Endothelial cell of umbilical vein (primary cell): Measurements from ENCODE around the gene KYNU. TPM values are rescaled to one million over a fixed set of nuclear protein-coding genes. Genes with fewer than 3 reads are reported as not detected.
"Not testable (repeated sequence)": the region's sequence is repeated elsewhere in the genome, so short reads cannot be mapped to it uniquely, and the experiment has no call there.

ENCODE experiments used
- BruUV-seq: library from RNA; stranded (reverse); fragments of 400-500 nt; replicated peaks from 2 replicates; lab custom pipeline; 2021; lab: Mats Ljungman, UMichigan
- CTCF ChIA-PET: fragments of 300-600, 350-600 bp; sonication (Branson Sonifier 250); formaldehyde crosslinking; loops from one replicate; lab custom pipeline; 2021; ENCODE audit warnings: antibody characterized with exemption, inconsistent platforms; lab: Charles Lee
- POLR2A ChIA-PET: fragments of 300-600, 350-600 bp; sonication (Branson Sonifier 250); formaldehyde crosslinking; loops from one replicate; lab custom pipeline; 2021; ENCODE audit warnings: antibody characterized with exemption, inconsistent platforms; lab: Charles Lee
- DNase-seq: peaks from one replicate; pipeline ENCODE4 v3.0.0-alpha.2; 2011; ENCODE audit warnings: low read depth, low spot score
- FAIRE-seq: peaks from 2 replicates; lab custom pipeline; 2011; peaks lifted over from hg19 to GRCh38; lab: Jason Lieb, UNC
- H2AFZ ChIP-seq: 2 replicates; pipeline ENCODE4 v1.6.0; 2012; ENCODE audit warnings: low read depth, low read length, control low read depth, inconsistent platforms
- H3K27ac ChIP-seq: 2 replicates; pipeline ENCODE4 v1.5.1; 2011; ENCODE audit warnings: low read depth, mild to moderate bottlenecking, control low read depth, low read length, moderate library complexity; ENCODE audit not compliant: insufficient read depth
- H3K27me3 ChIP-seq, 2 experiments: 2 replicates each; pipeline versions ENCODE4 v1.6.0 to v1.6.1; 2011; ENCODE audit warnings: low read length in 2 of 2, mixed read lengths in 1 of 2; ENCODE audit not compliant: control insufficient read depth in 2 of 2, insufficient read depth in 2 of 2
- H3K36me3 ChIP-seq, 2 experiments: 2 replicates in 1 of 2; 3 replicates in 1 of 2; pipeline ENCODE4 v1.5.1; 2011; ENCODE audit warnings: low read length in 2 of 2, mild to moderate bottlenecking in 1 of 2, moderate library complexity in 1 of 2; ENCODE audit not compliant: control insufficient read depth in 2 of 2, insufficient read depth in 2 of 2; ENCODE audit errors: extremely low read depth in 1 of 2
- H3K4me1 ChIP-seq: 3 replicates; pipeline ENCODE4 v1.5.1; 2011; ENCODE audit warnings: mild to moderate bottlenecking, low read length; ENCODE audit not compliant: control insufficient read depth, insufficient read depth; ENCODE audit errors: extremely low read depth
- H3K4me2 ChIP-seq: 2 replicates; pipeline ENCODE4 v1.6.1; 2011; ENCODE audit warnings: low read length, control low read depth, mixed read lengths; ENCODE audit not compliant: insufficient read depth
- H3K4me3 ChIP-seq, 3 experiments: fragments of 200-600 bp in 1 of 3; sonication (generic), shearing (Covaris generic) in 1 of 3; replicated peaks in 1 of 3; 2 replicates each; pipeline ENCODE4 v1.5.1; 2011 to 2016; ENCODE audit warnings: control low read depth in 3 of 3, low read length in 3 of 3, mild to moderate bottlenecking in 2 of 3, inconsistent platforms in 1 of 3, low read depth in 1 of 3, moderate library complexity in 1 of 3; ENCODE audit not compliant: insufficient read depth in 1 of 3
- H3K79me2 ChIP-seq: 2 replicates; pipeline ENCODE4 v1.6.0; 2012; ENCODE audit warnings: low read length, inconsistent platforms; ENCODE audit not compliant: control insufficient read depth, insufficient read depth
- H3K9ac ChIP-seq: replicated peaks from 2 replicates; pipeline ENCODE3; 2011; ENCODE audit warnings: low read length, control low read depth; ENCODE audit not compliant: insufficient read depth; ENCODE audit errors: extremely low read depth
- H3K9me1 ChIP-seq: replicated peaks from 3 replicates; pipeline ENCODE4 v1.6.0; 2011; ENCODE audit warnings: mild to moderate bottlenecking, low read length; ENCODE audit not compliant: control insufficient read depth, insufficient read depth; ENCODE audit errors: extremely low read depth
- H3K9me3 ChIP-seq: replicated peaks from 2 replicates; pipeline ENCODE4 v1.5.1; 2012; ENCODE audit warnings: low read length, inconsistent platforms; ENCODE audit not compliant: control insufficient read depth, insufficient read depth
- H4K20me1 ChIP-seq: replicated peaks from 2 replicates; pipeline ENCODE3; 2011; ENCODE audit warnings: mild to moderate bottlenecking, low read length; ENCODE audit not compliant: control insufficient read depth, insufficient read depth; ENCODE audit errors: extremely low read depth
- CTCF ChIP-seq, 2 donors: IDR thresholded peaks; 1 replicate in 1 of 2; 2 replicates in 1 of 2; pipeline ENCODE4 v1.5.1; 2011; ENCODE audit warnings: low read length in 2 of 2, mild to moderate bottlenecking in 2 of 2, moderate library complexity in 2 of 2, control low read depth in 1 of 2, inconsistent platforms in 1 of 2, low read depth in 1 of 2; ENCODE audit not compliant: insufficient read depth in 1 of 2; ENCODE audit errors: extremely low read depth in 1 of 2
- EZH2 ChIP-seq: IDR thresholded peaks from 2 replicates; pipeline ENCODE4 v1.6.1; 2012; ENCODE audit warnings: borderline replicate concordance, low read depth, mild to moderate bottlenecking, moderate library complexity, low read length, inconsistent platforms; ENCODE audit not compliant: severe bottlenecking
- FOS ChIP-seq: IDR thresholded peaks from 2 replicates; pipeline ENCODE4 v1.6.1; 2011; ENCODE audit warnings: mild to moderate bottlenecking, low read length, moderate library complexity, borderline replicate concordance; ENCODE audit not compliant: insufficient read depth
- GATA2 ChIP-seq: IDR thresholded peaks from 2 replicates; pipeline ENCODE4 v1.7.0; 2011; ENCODE audit warnings: low read depth, mild to moderate bottlenecking, moderate library complexity, mixed read lengths, low read length; ENCODE audit not compliant: insufficient read length, insufficient read depth
- JUN ChIP-seq: IDR thresholded peaks from 2 replicates; pipeline ENCODE4 v1.6.1; 2011; ENCODE audit warnings: borderline replicate concordance, low read depth; ENCODE audit not compliant: insufficient read length, insufficient read depth
- MAX ChIP-seq: IDR thresholded peaks from 2 replicates; pipeline ENCODE4 v1.6.1; 2011; ENCODE audit not compliant: insufficient read depth, insufficient read length
- MYC ChIP-seq: IDR thresholded peaks from one replicate; pipeline ENCODE4 v1.6.1; 2011; ENCODE audit warnings: mild to moderate bottlenecking, low read depth, low read length
- POLR2A ChIP-seq: IDR thresholded peaks from 2 replicates; pipeline ENCODE4 v1.6.1; 2012; ENCODE audit warnings: low read depth, mild to moderate bottlenecking, control low read depth, low read length
- POLR2AphosphoS5 ChIP-seq: IDR thresholded peaks from 2 replicates; pipeline ENCODE4 v1.6.1; 2012; ENCODE audit warnings: low read depth, mild to moderate bottlenecking, control low read depth, low read length, moderate library complexity; ENCODE audit not compliant: insufficient read depth
- dilution Hi-C: fragments of 300-500 bp; cut with MboI; formaldehyde crosslinking; loops from one replicate; pipeline ENCODE4 v1.15.0; 2019; ENCODE audit warnings: low sequenced_read_pairs; ENCODE audit not compliant: extremely low pct_ligation_motif_present
- intact Hi-C: fragments of 100-400 bp; cut with micrococcal nuclease; formaldehyde crosslinking; loops from one replicate; pipeline ENCODE4 v1.10.0; 2022
- polyA plus RNA-seq, 4 experiments: library from polyadenylated mRNA; depleted of rRNA in 3 of 4; stranded (reverse) in 3 of 4; unstranded in 1 of 4; fragments of >200 nt; gene quantifications; 2 replicates each; pipeline versions ENCODE4 v1.2.1 to v1.2.3, GENCODE V29; 2011 to 2012; ENCODE audit warnings: missing spikeins in 1 of 4
- total RNA-seq: library from RNA; stranded (reverse); gene quantifications from 2 replicates; pipeline ENCODE4 v1.2.3, GENCODE V29; 2021

Gene KYNU
- total and polyA plus RNA-seq, 2 donors (not counting 3 experiments of a cell fraction or from before 2014, with no cell fraction given): 0.04 TPM; not detected in 1

GRCh38 chr2:142881619-142882018 is 4.2 kb downstream of the KYNU start:
- Histone ChIP-seq H3K36me3 (no peaks in the 10 kb centered on the region), H3K9me1 (no peaks in the 10 kb centered on the region), H3K27ac (no peak overlapping the region), H3K9me3 (no peaks in the 10 kb centered on the region), H3K79me2 (no peaks in the 10 kb centered on the region), H3K27me3 (no peaks in the 10 kb centered on the region), H2AFZ (no peak overlapping the region), H3K4me1 (no peaks in the 10 kb centered on the region), H3K4me3 (no peak overlapping the region), H3K9ac (no peak overlapping the region), H4K20me1 (no peaks in the 10 kb centered on the region), H3K4me2 (no peak overlapping the region)
- dilution Hi-C loops (no loop called here), intact Hi-C loops (no loop called here)
- TF ChIP-seq MYC: no peak
- TF ChIP-seq EZH2: no peak
- TF ChIP-seq JUN: no peak
- TF ChIP-seq POLR2A: no peak
- no peak for TF ChIP-seq POLR2AphosphoS5
- TF ChIP-seq FOS: no peak
- no peak for TF ChIP-seq CTCF (IDR thresholded peaks at IDR 0.05; ENCODE audit: extremely low read depth in 1 of 2, insufficient read depth in 1 of 2, low read depth in 1 of 2, low read length in 2 of 2)
- TF ChIP-seq GATA2: no peak
- TF ChIP-seq MAX: no peak
- DNase-seq (no peak), FAIRE-seq (no peak)
- CTCF ChIA-PET: interaction anchor here (1.8 kb wide), 1 partner anchor 9 kb away, joined by 6 read pairs; no protein-coding TSS in a partner anchor
- POLR2A ChIA-PET: no interaction called here
- no TSS peak for BruUV-seq

- H3K36me3 ChIP-seq, H3K9me1 ChIP-seq, H3K79me2 ChIP-seq, FAIRE-seq, H3K9ac ChIP-seq, H3K9me3 ChIP-seq, H2AFZ ChIP-seq, DNase-seq, H3K4me3 ChIP-seq, H3K27me3 ChIP-seq, CTCF ChIA-PET, BruUV-seq, dilution Hi-C loops, H3K27ac ChIP-seq, POLR2A ChIA-PET, H4K20me1 ChIP-seq, H3K4me2 ChIP-seq, intact Hi-C loops, H3K4me1 ChIP-seq: not testable (repeated sequence)
Measured at GRCh38 chr2:142882500-142882899, 5.0 kb downstream of the KYNU start.
